HCT116 (cell line): ENCODE data around the gene WHRN. TPM values are rescaled to one million over a fixed set of nuclear protein-coding genes. Genes with fewer than 3 reads are reported as not detected.

Experiments
- ATAC-seq: fragments of 200-7000 bp; cut with Tn5 transposase; 2 replicates; pipeline ENCODE4 v1.9.1; 2020; ENCODE audit warnings: mild to moderate bottlenecking, moderate library complexity
- BruUV-seq: library from RNA; stranded (reverse); fragments of 400-500 nt; replicated peaks from 2 replicates; lab custom pipeline; 2021; lab: Mats Ljungman, UMichigan
- CTCF ChIA-PET: fragments of 300-600 bp; sonication (Branson Sonifier 250); formaldehyde crosslinking; loops from one replicate; lab custom pipeline; 2021; ENCODE audit warnings: antibody characterized with exemption; lab: Charles Lee
- POLR2A ChIA-PET: fragments of 300-600, 350-600 bp; sonication (Branson Sonifier 250); formaldehyde crosslinking; loops from one replicate; lab custom pipeline; 2021; ENCODE audit warnings: antibody characterized with exemption; lab: Charles Lee
- RAD21 ChIA-PET, 2 experiments: fragments of 300-600 bp; sonication (Branson Sonifier 250); formaldehyde crosslinking; loops; one replicate each; lab custom pipeline; 2023; ENCODE audit warnings: low total read pairs in 2 of 2; ENCODE audit not compliant: uncharacterized antibody in 2 of 2, unreplicated experiment in 2 of 2, low non-redundant PET in 1 of 2; lab: Charles Lee
- DNase-seq: peaks from one replicate; pipeline ENCODE4 v3.0.0-alpha.2; 2010; ENCODE audit warnings: low read depth, low spot score
- H2AFZ ChIP-seq: fragments of 200-600 bp; shearing (Covaris generic), sonication (generic); 2 replicates; pipeline ENCODE4 v1.6.1; 2017; ENCODE audit warnings: low read depth, mixed run types, mixed read lengths, antibody characterized with exemption, low read length; ENCODE audit not compliant: poor library complexity, severe bottlenecking
- H3K27ac ChIP-seq: 2 replicates; pipeline ENCODE4 v1.5.1; 2012; ENCODE audit warnings: low read depth, low read length
- H3K27me3 ChIP-seq: fragments of 200-600 bp; sonication (generic); 2 replicates; pipeline ENCODE4 v1.6.1; 2016; ENCODE audit warnings: mixed run types, low read length, mixed read lengths; ENCODE audit not compliant: insufficient read depth
- H3K36me3 ChIP-seq, 2 experiments: fragments of 200-500 bp in 1 of 2; fragments of 200-600 bp in 1 of 2; sonication (Bioruptor generic) in 1 of 2; sonication (generic) in 1 of 2; 2 replicates each; pipeline versions ENCODE4 v1.5.1 to v1.6.1; 2014 to 2016; ENCODE audit warnings: low read length in 2 of 2, inconsistent platforms in 1 of 2, mixed read lengths in 1 of 2, mixed run types in 1 of 2; ENCODE audit not compliant: insufficient read depth in 2 of 2, control insufficient read depth in 1 of 2
- H3K4me1 ChIP-seq, 2 experiments: fragments of 200-600 bp in 1 of 2; sonication (generic) in 1 of 2; 2 replicates each; pipeline versions ENCODE4 v1.5.1 to v1.6.1; 2012 to 2017; ENCODE audit warnings: low read length in 2 of 2, inconsistent platforms in 1 of 2, mild to moderate bottlenecking in 1 of 2, mixed read lengths in 1 of 2, mixed run types in 1 of 2, moderate library complexity in 1 of 2; ENCODE audit not compliant: insufficient read depth in 2 of 2, control insufficient read depth in 1 of 2
- H3K4me2 ChIP-seq: fragments of 200-600 bp; sonication (generic); 2 replicates; pipeline ENCODE4 v1.6.1; 2017; ENCODE audit warnings: mixed run types, low read length, mixed read lengths
- H3K4me3 ChIP-seq, 2 experiments: fragments of 200-600 bp in 1 of 2; sonication (generic) in 1 of 2; replicated peaks in 1 of 2; 2 replicates each; pipeline ENCODE4 v1.5.1; 2011 to 2016; ENCODE audit warnings: low read length in 2 of 2, control low read depth in 1 of 2, low read depth in 1 of 2, mild to moderate bottlenecking in 1 of 2, mixed read lengths in 1 of 2, mixed run types in 1 of 2
- H3K79me2 ChIP-seq: fragments of 200-600 bp; sonication (generic); 2 replicates; pipeline ENCODE4 v1.6.1; 2017; ENCODE audit warnings: mild to moderate bottlenecking, mixed run types, low read length, moderate library complexity, mixed read lengths; ENCODE audit not compliant: insufficient read depth
- H3K9ac ChIP-seq: fragments of 200-600 bp; sonication (generic); 2 replicates; pipeline ENCODE4 v1.6.1; 2016; ENCODE audit warnings: low read length, mixed read lengths
- H3K9me2 ChIP-seq: fragments of 200-600 bp; sonication (generic), shearing (Covaris generic); 2 replicates; pipeline ENCODE4 v1.6.1; 2017; ENCODE audit warnings: mixed run types, mild to moderate bottlenecking, moderate library complexity; ENCODE audit not compliant: insufficient read depth
- H3K9me3 ChIP-seq, 2 experiments: fragments of 200-500 bp in 1 of 2; fragments of 200-600 bp in 1 of 2; sonication (Bioruptor generic) in 1 of 2; sonication (generic) in 1 of 2; 2 replicates each; pipeline ENCODE4 v1.6.1; 2014 to 2017; ENCODE audit warnings: low read length in 2 of 2, mixed read lengths in 2 of 2, inconsistent platforms in 1 of 2, low read depth in 1 of 2, mild to moderate bottlenecking in 1 of 2, mixed run types in 1 of 2, moderate library complexity in 1 of 2; ENCODE audit not compliant: control insufficient read depth in 1 of 2, insufficient read depth in 1 of 2
- H4K20me1 ChIP-seq: fragments of 200-600 bp; sonication (generic), shearing (Covaris generic); 2 replicates; pipeline ENCODE4 v1.6.1; 2017; ENCODE audit warnings: mixed run types, mild to moderate bottlenecking, moderate library complexity; ENCODE audit not compliant: insufficient read depth
- CBX3 ChIP-seq: IDR thresholded peaks from 2 replicates; pipeline ENCODE4 v1.6.1; 2012; ENCODE audit warnings: low read depth
- CEBPB ChIP-seq: IDR thresholded peaks from 2 replicates; pipeline ENCODE4 v1.6.1; 2012; ENCODE audit warnings: low read depth
- CTCF ChIP-seq, 3 experiments: fragments of 200-600 bp in 1 of 3; sonication (generic) in 1 of 3; IDR thresholded peaks in 2 of 3; conservative IDR thresholded peaks in 1 of 3; 2 replicates each; pipeline ENCODE4 v1.5.1; 2012 to 2017; ENCODE audit warnings: low read depth in 2 of 3, low read length in 2 of 3, antibody characterized with exemption in 1 of 3, borderline replicate concordance in 1 of 3, control low read depth in 1 of 3, mild to moderate bottlenecking in 1 of 3, mixed read lengths in 1 of 3, mixed run types in 1 of 3, moderate library complexity in 1 of 3; ENCODE audit not compliant: insufficient read depth in 1 of 3
- EGR1 ChIP-seq: IDR thresholded peaks from 2 replicates; pipeline ENCODE4 v1.6.1; 2012; ENCODE audit warnings: low read depth
- ELF1 ChIP-seq: IDR thresholded peaks from 2 replicates; pipeline ENCODE4 v1.6.1; 2012; ENCODE audit warnings: low read depth, borderline replicate concordance
- FOSL1 ChIP-seq: IDR thresholded peaks from 2 replicates; pipeline ENCODE4 v1.6.1; 2012; ENCODE audit warnings: low read depth
- JUND ChIP-seq: IDR thresholded peaks from 2 replicates; pipeline ENCODE4 v1.6.1; 2012
- POLR2A ChIP-seq: IDR thresholded peaks from 2 replicates; pipeline ENCODE4 v1.7.0; 2011; ENCODE audit warnings: borderline replicate concordance; ENCODE audit not compliant: insufficient read depth, insufficient read length; ENCODE audit errors: extremely low read depth
- POLR2AphosphoS5 ChIP-seq: IDR thresholded peaks from 2 replicates; pipeline ENCODE4 v1.6.1; 2011; ENCODE audit warnings: mild to moderate bottlenecking, low read depth, low read length, moderate library complexity
- RAD21 ChIP-seq: IDR thresholded peaks from 2 replicates; pipeline ENCODE4 v1.6.1; 2012; ENCODE audit warnings: low read depth, mild to moderate bottlenecking
- SIN3A ChIP-seq: IDR thresholded peaks from 2 replicates; pipeline ENCODE4 v1.6.1; 2012; ENCODE audit warnings: low read depth
- SP1 ChIP-seq: IDR thresholded peaks from 2 replicates; pipeline ENCODE4 v1.6.1; 2012; ENCODE audit warnings: low read depth
- SRF ChIP-seq: IDR thresholded peaks from 2 replicates; pipeline ENCODE4 v1.6.1; 2012; ENCODE audit warnings: low read depth
- YY1 ChIP-seq: IDR thresholded peaks from 2 replicates; pipeline ENCODE4 v1.6.1; 2011; ENCODE audit warnings: low read length, low read depth, moderate library complexity, mild to moderate bottlenecking; ENCODE audit not compliant: insufficient replicate concordance; ENCODE audit errors: extremely low read depth
- ZBTB33 ChIP-seq: IDR thresholded peaks from 2 replicates; pipeline ENCODE4 v1.6.1; 2011; ENCODE audit warnings: mild to moderate bottlenecking, low read length, moderate library complexity; ENCODE audit not compliant: insufficient replicate concordance; ENCODE audit errors: extremely low read depth
- ZFX ChIP-seq: fragments of 450-650 bp; IDR thresholded peaks from 2 replicates; pipeline ENCODE4 v1.6.1; 2017
- ZNF274 ChIP-seq: fragments of 200-500 bp; sonication (Bioruptor generic); IDR thresholded peaks from 2 replicates; pipeline ENCODE4 v1.6.1; 2014; ENCODE audit warnings: mild to moderate bottlenecking, low read depth, low read length, inconsistent platforms
- intact Hi-C: fragments of 100-400 bp; cut with micrococcal nuclease; formaldehyde crosslinking; loops from 2 replicates; pipeline ENCODE4 v1.10.0; 2022
- total RNA-seq: library from RNA; stranded (reverse); gene quantifications from one replicate; pipeline ENCODE4 v1.2.1, GENCODE V29; 2021; ENCODE audit not compliant: unreplicated experiment
- TF ChIP-seq, protein P1 (sequence below): IDR thresholded peaks from 2 replicates; pipeline ENCODE4 v1.6.1; 2012

WHRN gene
- total RNA-seq, 1 experiment from 2014 or later: 12.8 TPM

- no TSS peak for BruUV-seq
- ChIA-PET POLR2A (no interaction called here), CTCF (interaction anchor here (1.3 to 3.8 kb wide), 2 partner anchors 246 to 607 kb away, joined by 5 to 71 read pairs; no protein-coding TSS in a partner anchor), RAD21 (no interaction called here)
- Histone ChIP-seq H3K4me2 (no peak overlapping the region), H3K9me3 (no peaks in the 10 kb centered on the region), H4K20me1 (no peaks in the 10 kb centered on the region), H3K79me2 (no peaks in the 10 kb centered on the region), H2AFZ (no peak overlapping the region), H3K9me2 (no peaks in the 10 kb centered on the region), H3K9ac (no peak overlapping the region), H3K36me3 (no peaks in the 10 kb centered on the region), H3K27me3 (no peaks in the 10 kb centered on the region), H3K4me1 (no peaks in the 10 kb centered on the region), H3K4me3 (no peak overlapping the region), H3K27ac (no peak overlapping the region)
- TF ChIP-seq SP1 (no peak), SIN3A (no peak), EGR1 (no peak), JUND (no peak), CTCF (IDR thresholded peaks at IDR 0.05 in 2 of 3, conservative IDR thresholded peaks at IDR 0.05 in 1 of 3; ENCODE audit: borderline replicate concordance in 1 of 3, insufficient read depth in 1 of 3, low read depth in 2 of 3, low read length in 2 of 3) (no peak), ZNF274 (no peak), ZFX (no peak), POLR2AphosphoS5 (no peak), RAD21 (no peak), ZBTB33 (no peak), ELF1 (no peak), YY1 (no peak), CBX3 (no peak), SRF (no peak), POLR2A (no peak), FOSL1 (no peak), CEBPB (no peak)
- TF ChIP-seq, protein P1, sequence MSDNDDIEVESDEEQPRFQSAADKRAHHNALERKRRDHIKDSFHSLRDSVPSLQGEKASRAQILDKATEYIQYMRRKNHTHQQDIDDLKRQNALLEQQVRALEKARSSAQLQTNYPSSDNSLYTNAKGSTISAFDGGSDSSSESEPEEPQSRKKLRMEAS: no peak
- ATAC-seq: no peak
- intact Hi-C loops: loop anchor here (5.0 kb wide), 1 partner anchor 79 kb away; no protein-coding TSS in a partner anchor
- DNase-seq: no peak
Observed at GRCh38 chr9:114407889-114408288, 97.4 kb downstream of the WHRN start.
